Measurements from ENCODE around the gene MOV10L1. TPM values are rescaled to one million over a fixed set of nuclear protein-coding genes. Genes with fewer than 3 reads are reported as not detected.
A peak's percentile ranks its signal among the peaks of the same experiment; 100 is the strongest.

Gene MOV10L1
- total and polyA plus RNA-seq, 9 of the 15 experiments (the other 6 are each of a cell fraction or from before 2014, with no cell fraction given) = 0.06 to 0.43 (median 0.15) TPM

- TF ChIP-seq, protein P1, sequence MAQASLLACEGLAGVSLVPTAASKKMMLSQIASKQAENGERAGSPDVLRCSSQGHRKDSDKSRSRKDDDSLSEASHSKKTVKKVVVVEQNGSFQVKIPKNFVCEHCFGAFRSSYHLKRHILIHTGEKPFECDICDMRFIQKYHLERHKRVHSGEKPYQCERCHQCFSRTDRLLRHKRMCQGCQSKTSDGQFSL (CRISPR knock-in tag; IDR thresholded peaks at IDR 0.05) = peak; percentile 56; the same call in 1 of the 2 replicates
- TF ChIP-seq, protein P1 (tag; IDR thresholded peaks at IDR 0.05) = peak in 1 of 2 experiments; percentile 45; a peak in 1 of 4 replicates
- TF ChIP-seq HNRNPUL1 (IDR thresholded peaks at IDR 0.05; ENCODE audit: low read length) = no peak
- TF ChIP-seq KLF10 (CRISPR knock-in tag; IDR thresholded peaks at IDR 0.05) = no peak
- no peak for TF ChIP-seq PKNOX1 (IDR thresholded peaks at IDR 0.05)
- TF ChIP-seq ZNF644 (tag; IDR thresholded peaks at IDR 0.05; ENCODE audit: low read depth) = no peak
Observed at GRCh38 chr22:50208939-50209892, 119.4 kb downstream of the MOV10L1 start (continued).

- no peak overlapping the region for H2AFZ ChIP-seq (ENCODE audit: low read depth, low read length)
- in situ Hi-C loops (cut with MboI) (loop anchor here (5.0 kb wide), 1 partner anchor 68 kb away; no protein-coding TSS in a partner anchor), intact Hi-C loops (cut with micrococcal nuclease) (loop anchor here (1.0 kb wide), 1 partner anchor 61 kb away; no protein-coding TSS in a partner anchor)
- H3K9ac ChIP-seq (ENCODE audit: insufficient read depth in 1 of 2, low read depth in 2 of 2, low read length in 2 of 2) = no peak overlapping the region
- WGBS (ENCODE audit: insufficient coverage, low coverage, missing lambda C conversion rate) = 61% methylated on average over 17 of the region's 20 CpGs
- ChIA-PET CTCF (ENCODE audit: low intra/inter-chr PET ratio) (interaction anchor here (1.9 to 2.4 kb wide), 2 partner anchors 61 to 63 kb away, joined by 10 to 12 read pairs; no protein-coding TSS in a partner anchor), POLR2A (no interaction called here)
- no peak overlapping the region for H3K27ac ChIP-seq (ENCODE audit: extremely low read depth, low read depth, low read length)
- BruUV-seq (replicated peaks) = no TSS peak
- peaks cover 8% of the 10 kb centered on the region; the same call in 2 of the 3 replicates for H3K79me2 ChIP-seq (ENCODE audit: control insufficient read depth, insufficient read depth, low read length)
- H3K4me2 ChIP-seq (ENCODE audit: insufficient read depth, low read length) = no peak overlapping the region
- peak; percentile 78 for FAIRE-seq
- H3K27me3 ChIP-seq (ENCODE audit: control insufficient read depth in 2 of 2, insufficient read depth in 2 of 2, low read length in 2 of 2) = no peaks in the 10 kb centered on the region
- 0 out of 2 replicates have a peak, but pooled peaks cover 2% of the 10 kb centered on the region for H3K9me3 ChIP-seq (replicated peaks; ENCODE audit: control insufficient read depth, insufficient read depth, low read depth, low read length)
- peak; percentile 89 for ATAC-seq
- no peaks in the 10 kb centered on the region for H3K9me1 ChIP-seq (ENCODE audit: control insufficient read depth, insufficient read depth, low read length)
- 0 out of 2 replicates have a peak, but pooled peaks cover 3% of the 10 kb centered on the region for H4K20me1 ChIP-seq (replicated peaks; ENCODE audit: control insufficient read depth, insufficient read depth, low read length)
- no peak overlapping the region for H3K4me3 ChIP-seq
- peak; percentile 38 to 72 (median 50) for DNase-seq (ENCODE audit: extremely low read depth in 1 of 4, low spot score in 3 of 4)
- H3K4me1 ChIP-seq (replicated peaks in 1 of 2; ENCODE audit: control insufficient read depth in 2 of 2, insufficient read depth in 2 of 2, low read length in 2 of 2) = peaks cover 0 to 37% of the 10 kb centered on the region in 2 experiments; a peak in 2 of 5 replicates
- peaks cover 59% of the 10 kb centered on the region for H3K36me3 ChIP-seq (ENCODE audit: control insufficient read depth, insufficient read depth, low read length)
- TF ChIP-seq STAG1 (CRISPR knock-in tag; IDR thresholded peaks at IDR 0.05; ENCODE audit: borderline replicate concordance) = peak; percentile 34; the same call in 1 of the 2 replicates
- TF ChIP-seq RAD21 (CRISPR knock-in tag; conservative IDR thresholded peaks at IDR 0.05 in 1 of 2, IDR thresholded peaks at IDR 0.05 in 1 of 2) = peak; percentile 39 to 67
- TF ChIP-seq ZNF239 (CRISPR knock-in tag; IDR thresholded peaks at IDR 0.05) = no peak
- TF ChIP-seq, protein P2, sequence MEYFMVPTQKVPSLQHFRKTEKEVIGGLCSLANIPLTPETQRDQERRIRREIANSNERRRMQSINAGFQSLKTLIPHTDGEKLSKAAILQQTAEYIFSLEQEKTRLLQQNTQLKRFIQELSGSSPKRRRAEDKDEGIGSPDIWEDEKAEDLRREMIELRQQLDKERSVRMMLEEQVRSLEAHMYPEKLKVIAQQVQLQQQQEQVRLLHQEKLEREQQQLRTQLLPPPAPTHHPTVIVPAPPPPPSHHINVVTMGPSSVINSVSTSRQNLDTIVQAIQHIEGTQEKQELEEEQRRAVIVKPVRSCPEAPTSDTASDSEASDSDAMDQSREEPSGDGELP (CRISPR knock-in tag; IDR thresholded peaks at IDR 0.05; ENCODE audit: borderline replicate concordance) = 0 out of 2 replicates have a peak, but pooled peaks have one; percentile 19
- TF ChIP-seq ZNF507 (tag; conservative IDR thresholded peaks at IDR 0.05) = no peak
- TF ChIP-seq NFIC (IDR thresholded peaks at IDR 0.05) = peak; percentile 76
- 0 out of 2 replicates have a peak, but pooled peaks have one; percentile 29 for TF ChIP-seq RB1 (IDR thresholded peaks at IDR 0.05; ENCODE audit: low read depth)
- peak; percentile 48; the same call in 1 of the 2 replicates for TF ChIP-seq SMC3 (conservative IDR thresholded peaks at IDR 0.05; ENCODE audit: insufficient read depth, low read depth, low read length)
Observed at GRCh38 chr22:50209893-50210292, 120.1 kb downstream of the MOV10L1 start.

All from K562 (cell line).